HEK293 (cell line): ENCODE results near the gene KLHDC8B.

Source experiments
- BCL11A ChIP-seq: fragments of 450-650 bp; formaldehyde crosslinking; IDR thresholded peaks from 2 replicates; pipeline ENCODE4 v1.5.1; 2016; ENCODE audit warnings: low read depth, missing biosample characterization, missing genetic modification characterization
- GLIS1 ChIP-seq: fragments of 450-650 bp; formaldehyde crosslinking; IDR thresholded peaks from 2 replicates; pipeline ENCODE4 v1.5.1; 2016; ENCODE audit warnings: missing biosample characterization, missing genetic modification characterization
- PBX3 ChIP-seq: sonication (generic); formaldehyde crosslinking; IDR thresholded peaks from 2 replicates; pipeline ENCODE4 v1.8.1; 2022; ENCODE audit warnings: mild to moderate bottlenecking, moderate library complexity, missing genetic modification reagents
- SCRT1 ChIP-seq: fragments of 450-650 bp; formaldehyde crosslinking; IDR thresholded peaks from 2 replicates; pipeline ENCODE4 v1.5.1; 2016; ENCODE audit warnings: missing biosample characterization, missing genetic modification characterization, borderline replicate concordance
- YY1 ChIP-seq: fragments of 450-650 bp; formaldehyde crosslinking; IDR thresholded peaks from 2 replicates; pipeline ENCODE4 v1.5.1; 2018; ENCODE audit warnings: missing biosample characterization, missing genetic modification characterization
- ZNF76 ChIP-seq: fragments of 450-650 bp; formaldehyde crosslinking; IDR thresholded peaks from 2 replicates; pipeline ENCODE4; 2016; ENCODE audit warnings: low read depth, missing biosample characterization, missing genetic modification characterization, borderline replicate concordance
- TF ChIP-seq, protein P1 (sequence below): fragments of 450-650 bp; formaldehyde crosslinking; conservative IDR thresholded peaks from 2 replicates; pipeline ENCODE4 v1.5.1; 2016; ENCODE audit warnings: low read depth, missing biosample characterization, missing genetic modification characterization
- TF ChIP-seq, protein P2 (sequence below): fragments of 450-650 bp; formaldehyde crosslinking; IDR thresholded peaks from 2 replicates; pipeline ENCODE4 v1.5.1; 2016; ENCODE audit warnings: missing biosample characterization, missing genetic modification characterization

DNA sequence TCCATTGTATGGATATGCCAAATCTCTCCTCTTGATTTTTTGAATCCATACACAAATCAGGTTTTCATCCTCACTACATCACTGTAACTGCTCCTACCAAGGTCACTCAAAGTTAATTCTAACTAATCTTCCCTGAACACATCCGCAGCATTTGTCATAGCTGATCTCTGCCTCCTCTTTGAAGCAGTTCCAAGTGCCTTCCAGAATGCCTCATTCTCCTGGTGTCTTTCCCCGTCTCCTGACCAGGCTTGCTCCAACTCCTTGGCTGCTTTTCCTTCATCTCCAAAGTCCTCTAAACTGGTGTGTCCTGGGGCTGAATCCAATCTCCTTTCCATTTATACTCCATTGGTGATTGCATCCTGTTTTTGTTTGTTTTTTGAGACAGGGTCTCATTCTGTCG, 26.8 kb downstream of the KLHDC8B start:
- TF ChIP-seq, protein P1, sequence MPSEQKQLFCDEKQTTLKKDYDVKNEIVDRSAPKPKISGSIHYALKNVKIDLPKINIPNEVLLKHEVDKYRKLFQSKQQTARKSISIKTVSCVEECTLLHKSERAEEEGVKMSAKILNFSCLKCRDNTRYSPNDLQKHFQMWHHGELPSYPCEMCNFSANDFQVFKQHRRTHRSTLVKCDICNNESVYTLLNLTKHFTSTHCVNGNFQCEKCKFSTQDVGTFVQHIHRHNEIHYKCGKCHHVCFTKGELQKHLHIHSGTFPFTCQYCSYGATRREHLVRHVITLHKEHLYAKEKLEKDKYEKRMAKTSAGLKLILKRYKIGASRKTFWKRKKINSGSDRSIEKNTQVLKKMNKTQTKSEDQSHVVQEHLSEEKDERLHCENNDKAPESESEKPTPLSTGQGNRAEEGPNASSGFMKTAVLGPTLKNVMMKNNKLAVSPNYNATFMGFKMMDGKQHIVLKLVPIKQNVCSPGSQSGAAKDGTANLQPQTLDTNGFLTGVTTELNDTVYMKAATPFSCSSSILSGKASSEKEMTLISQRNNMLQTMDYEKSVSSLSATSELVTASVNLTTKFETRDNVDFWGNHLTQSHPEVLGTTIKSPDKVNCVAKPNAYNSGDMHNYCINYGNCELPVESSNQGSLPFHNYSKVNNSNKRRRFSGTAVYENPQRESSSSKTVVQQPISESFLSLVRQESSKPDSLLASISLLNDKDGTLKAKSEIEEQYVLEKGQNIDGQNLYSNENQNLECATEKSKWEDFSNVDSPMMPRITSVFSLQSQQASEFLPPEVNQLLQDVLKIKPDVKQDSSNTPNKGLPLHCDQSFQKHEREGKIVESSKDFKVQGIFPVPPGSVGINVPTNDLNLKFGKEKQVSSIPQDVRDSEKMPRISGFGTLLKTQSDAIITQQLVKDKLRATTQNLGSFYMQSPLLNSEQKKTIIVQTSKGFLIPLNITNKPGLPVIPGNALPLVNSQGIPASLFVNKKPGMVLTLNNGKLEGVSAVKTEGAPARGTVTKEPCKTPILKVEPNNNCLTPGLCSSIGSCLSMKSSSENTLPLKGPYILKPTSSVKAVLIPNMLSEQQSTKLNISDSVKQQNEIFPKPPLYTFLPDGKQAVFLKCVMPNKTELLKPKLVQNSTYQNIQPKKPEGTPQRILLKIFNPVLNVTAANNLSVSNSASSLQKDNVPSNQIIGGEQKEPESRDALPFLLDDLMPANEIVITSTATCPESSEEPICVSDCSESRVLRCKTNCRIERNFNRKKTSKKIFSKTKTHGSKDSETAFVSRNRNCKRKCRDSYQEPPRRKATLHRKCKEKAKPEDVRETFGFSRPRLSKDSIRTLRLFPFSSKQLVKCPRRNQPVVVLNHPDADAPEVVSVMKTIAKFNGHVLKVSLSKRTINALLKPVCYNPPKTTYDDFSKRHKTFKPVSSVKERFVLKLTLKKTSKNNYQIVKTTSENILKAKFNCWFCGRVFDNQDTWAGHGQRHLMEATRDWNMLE, result no peak
- TF ChIP-seq, protein P2, sequence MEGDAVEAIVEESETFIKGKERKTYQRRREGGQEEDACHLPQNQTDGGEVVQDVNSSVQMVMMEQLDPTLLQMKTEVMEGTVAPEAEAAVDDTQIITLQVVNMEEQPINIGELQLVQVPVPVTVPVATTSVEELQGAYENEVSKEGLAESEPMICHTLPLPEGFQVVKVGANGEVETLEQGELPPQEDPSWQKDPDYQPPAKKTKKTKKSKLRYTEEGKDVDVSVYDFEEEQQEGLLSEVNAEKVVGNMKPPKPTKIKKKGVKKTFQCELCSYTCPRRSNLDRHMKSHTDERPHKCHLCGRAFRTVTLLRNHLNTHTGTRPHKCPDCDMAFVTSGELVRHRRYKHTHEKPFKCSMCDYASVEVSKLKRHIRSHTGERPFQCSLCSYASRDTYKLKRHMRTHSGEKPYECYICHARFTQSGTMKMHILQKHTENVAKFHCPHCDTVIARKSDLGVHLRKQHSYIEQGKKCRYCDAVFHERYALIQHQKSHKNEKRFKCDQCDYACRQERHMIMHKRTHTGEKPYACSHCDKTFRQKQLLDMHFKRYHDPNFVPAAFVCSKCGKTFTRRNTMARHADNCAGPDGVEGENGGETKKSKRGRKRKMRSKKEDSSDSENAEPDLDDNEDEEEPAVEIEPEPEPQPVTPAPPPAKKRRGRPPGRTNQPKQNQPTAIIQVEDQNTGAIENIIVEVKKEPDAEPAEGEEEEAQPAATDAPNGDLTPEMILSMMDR (tag by site-specific recombination), result no peak
- TF ChIP-seq ZNF76 (tag by site-specific recombination), result no peak
- TF ChIP-seq YY1 (tag by site-specific recombination), result no peak
- TF ChIP-seq GLIS1, result no peak
- TF ChIP-seq BCL11A (tag by site-specific recombination), result no peak
- TF ChIP-seq SCRT1 (tag by site-specific recombination), result no peak
- no peak for TF ChIP-seq PBX3
